GM19328 (cell line): ENCODE measurements around the gene LRCH2.

Experiments used
- ATAC-seq: cut with Tn5 transposase; IDR thresholded peaks from one replicate; pipeline ENCODE4 v1.9.1; 2021; ENCODE audit warnings: mild to moderate bottlenecking, moderate library complexity; ENCODE audit not compliant: unreplicated experiment

LRCH2 gene

DNA sequence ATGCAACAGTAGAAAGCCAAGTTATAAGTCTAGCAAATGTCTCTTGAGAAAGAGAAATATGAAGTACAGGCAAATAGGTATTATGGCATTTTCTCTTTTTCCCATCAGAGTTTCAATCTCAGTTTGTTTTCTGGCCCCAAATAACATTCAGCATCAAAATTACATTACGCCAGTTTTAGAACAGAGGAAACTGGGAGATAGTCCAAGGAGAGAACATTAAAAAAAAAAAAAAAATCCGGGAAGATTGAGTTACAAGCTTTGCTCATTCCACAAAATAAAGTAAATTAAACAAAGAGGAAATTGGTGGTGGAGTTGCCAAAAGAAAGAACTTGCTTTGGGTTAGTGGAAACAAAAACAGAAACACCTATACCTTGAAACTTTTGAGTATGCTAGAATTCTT is 166.1 kb downstream of the LRCH2 start:
- ATAC-seq: no peak

DNA sequence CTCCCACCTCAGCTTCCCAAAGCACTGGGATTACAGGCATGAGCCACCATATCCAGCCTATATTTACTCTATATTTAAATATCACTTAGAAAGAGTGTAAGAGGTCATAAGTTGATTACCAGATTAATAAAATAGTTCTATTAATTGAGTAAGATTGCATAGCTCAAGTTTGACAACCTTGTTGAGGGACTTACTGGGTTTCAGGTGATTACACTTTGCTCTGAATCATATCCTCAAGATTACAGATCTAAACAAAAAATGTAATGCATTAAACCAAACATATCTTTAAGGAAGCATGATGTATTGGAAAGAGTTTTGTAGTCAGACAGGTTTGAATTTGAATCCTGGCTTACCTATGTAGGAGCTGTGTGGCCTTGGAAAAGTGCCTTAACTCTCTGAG is 168.6 kb downstream of the LRCH2 start:
- no peak for ATAC-seq
